ENCODE measurements around the gene CPNE5. TPM values are rescaled to one million over a fixed set of nuclear protein-coding genes. Genes with fewer than 3 reads are reported as not detected.
A peak's percentile ranks its signal among the peaks of the same experiment; 100 is the strongest.

CPNE5 gene
- total and polyA plus RNA-seq, 2 donors from 2014 or later: 3.7 to 7.1 TPM

- no peak for FAIRE-seq
- intact Hi-C loops (cut with DNase I): no loop called here
- Histone ChIP-seq H3K9ac (ENCODE audit: low read length in 3 of 3) (no peak overlapping the region), H3K4me3 (ENCODE audit: low read length in 3 of 3) (no peak overlapping the region), H3K27ac (ENCODE audit: low read depth in 2 of 2, low read length in 2 of 2) (no peak overlapping the region), H3K9me3 (ENCODE audit: control insufficient read depth in 2 of 3, insufficient read depth in 1 of 3, low read length in 3 of 3) (no peaks in the 10 kb centered on the region), H3K36me3 (ENCODE audit: control insufficient read depth in 2 of 3, insufficient read depth in 3 of 3, low read length in 3 of 3) (peaks cover 0 to 5% (median 4%) of the 10 kb centered on the region in 3 donors), H3K4me1 (ENCODE audit: control insufficient read depth in 2 of 3, insufficient read depth in 2 of 3, low read depth in 1 of 3, low read length in 3 of 3) (peaks cover 0 to 4% (median 3%) of the 10 kb centered on the region in 3 donors), H3K27me3 (ENCODE audit: control insufficient read depth, insufficient read depth, low read length) (no peaks in the 10 kb centered on the region)
- TF ChIP-seq, protein P1, sequence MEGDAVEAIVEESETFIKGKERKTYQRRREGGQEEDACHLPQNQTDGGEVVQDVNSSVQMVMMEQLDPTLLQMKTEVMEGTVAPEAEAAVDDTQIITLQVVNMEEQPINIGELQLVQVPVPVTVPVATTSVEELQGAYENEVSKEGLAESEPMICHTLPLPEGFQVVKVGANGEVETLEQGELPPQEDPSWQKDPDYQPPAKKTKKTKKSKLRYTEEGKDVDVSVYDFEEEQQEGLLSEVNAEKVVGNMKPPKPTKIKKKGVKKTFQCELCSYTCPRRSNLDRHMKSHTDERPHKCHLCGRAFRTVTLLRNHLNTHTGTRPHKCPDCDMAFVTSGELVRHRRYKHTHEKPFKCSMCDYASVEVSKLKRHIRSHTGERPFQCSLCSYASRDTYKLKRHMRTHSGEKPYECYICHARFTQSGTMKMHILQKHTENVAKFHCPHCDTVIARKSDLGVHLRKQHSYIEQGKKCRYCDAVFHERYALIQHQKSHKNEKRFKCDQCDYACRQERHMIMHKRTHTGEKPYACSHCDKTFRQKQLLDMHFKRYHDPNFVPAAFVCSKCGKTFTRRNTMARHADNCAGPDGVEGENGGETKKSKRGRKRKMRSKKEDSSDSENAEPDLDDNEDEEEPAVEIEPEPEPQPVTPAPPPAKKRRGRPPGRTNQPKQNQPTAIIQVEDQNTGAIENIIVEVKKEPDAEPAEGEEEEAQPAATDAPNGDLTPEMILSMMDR (IDR thresholded peaks at IDR 0.05; ENCODE audit: borderline replicate concordance, extremely low read depth, insufficient read depth): no peak
- no peak for DNase-seq
Observed at GRCh38 chr6:36860126-36860525, 20.9 kb upstream of the CPNE5 start.

GRCh38 chr6:36858407-36858981, 19.2 kb upstream of the CPNE5 start:
- Histone ChIP-seq H3K4me3 (ENCODE audit: low read length in 3 of 3) (no peak overlapping the region), H3K27me3 (ENCODE audit: control insufficient read depth, insufficient read depth, low read length) (no peaks in the 10 kb centered on the region), H3K4me1 (ENCODE audit: control insufficient read depth in 2 of 3, insufficient read depth in 2 of 3, low read depth in 1 of 3, low read length in 3 of 3) (peaks cover 0 to 4% (median 3%) of the 10 kb centered on the region in 3 donors), H3K27ac (ENCODE audit: low read depth in 2 of 2, low read length in 2 of 2) (no peak overlapping the region), H3K36me3 (ENCODE audit: control insufficient read depth in 2 of 3, insufficient read depth in 3 of 3, low read length in 3 of 3) (peaks cover 0 to 4% (median under 1%) of the 10 kb centered on the region in 3 donors), H3K9me3 (ENCODE audit: control insufficient read depth in 2 of 3, insufficient read depth in 1 of 3, low read length in 3 of 3) (no peaks in the 10 kb centered on the region), H3K9ac (ENCODE audit: low read length in 3 of 3) (no peak overlapping the region)
- DNase-seq (peak in 1 of 5 donors; percentile 61), FAIRE-seq (no peak)
- intact Hi-C loops (cut with DNase I): no loop called here
- TF ChIP-seq, protein P1 (IDR thresholded peaks at IDR 0.05; ENCODE audit: borderline replicate concordance, extremely low read depth, insufficient read depth): no peak

- DNase-seq: peak in 1 of 5 donors; percentile 1
- Histone ChIP-seq H3K4me1 (ENCODE audit: control insufficient read depth in 2 of 3, insufficient read depth in 2 of 3, low read depth in 1 of 3, low read length in 3 of 3) (peaks cover 0 to 4% (median 3%) of the 10 kb centered on the region in 3 donors), H3K27ac (ENCODE audit: low read depth in 2 of 2, low read length in 2 of 2) (no peak overlapping the region), H3K9me3 (ENCODE audit: control insufficient read depth in 2 of 3, insufficient read depth in 1 of 3, low read length in 3 of 3) (no peaks in the 10 kb centered on the region), H3K36me3 (ENCODE audit: control insufficient read depth in 2 of 3, insufficient read depth in 3 of 3, low read length in 3 of 3) (peaks cover 0 to 2% (median 0%) of the 10 kb centered on the region in 3 donors), H3K27me3 (ENCODE audit: control insufficient read depth, insufficient read depth, low read length) (no peaks in the 10 kb centered on the region), H3K9ac (ENCODE audit: low read length in 3 of 3) (no peak overlapping the region), H3K4me3 (ENCODE audit: low read length in 3 of 3) (no peak overlapping the region)
- TF ChIP-seq, protein P1 (IDR thresholded peaks at IDR 0.05; ENCODE audit: borderline replicate concordance, extremely low read depth, insufficient read depth): no peak
- no peak for FAIRE-seq
- intact Hi-C loops (cut with DNase I): no loop called here
Observed at GRCh38 chr6:36857325-36857724, 18.1 kb upstream of the CPNE5 start.

Measured in kidney (tissue), 14 donors.